ENCODE data around the gene IFNA14.
"Not testable (repeated sequence)": the region's sequence is repeated elsewhere in the genome, so short reads cannot be mapped to it uniquely, and the experiment has no call there.

GRCh38 chr9:21235468-21236359, 4.1 kb downstream of the IFNA14 start:
- TF ChIP-seq, protein P1, sequence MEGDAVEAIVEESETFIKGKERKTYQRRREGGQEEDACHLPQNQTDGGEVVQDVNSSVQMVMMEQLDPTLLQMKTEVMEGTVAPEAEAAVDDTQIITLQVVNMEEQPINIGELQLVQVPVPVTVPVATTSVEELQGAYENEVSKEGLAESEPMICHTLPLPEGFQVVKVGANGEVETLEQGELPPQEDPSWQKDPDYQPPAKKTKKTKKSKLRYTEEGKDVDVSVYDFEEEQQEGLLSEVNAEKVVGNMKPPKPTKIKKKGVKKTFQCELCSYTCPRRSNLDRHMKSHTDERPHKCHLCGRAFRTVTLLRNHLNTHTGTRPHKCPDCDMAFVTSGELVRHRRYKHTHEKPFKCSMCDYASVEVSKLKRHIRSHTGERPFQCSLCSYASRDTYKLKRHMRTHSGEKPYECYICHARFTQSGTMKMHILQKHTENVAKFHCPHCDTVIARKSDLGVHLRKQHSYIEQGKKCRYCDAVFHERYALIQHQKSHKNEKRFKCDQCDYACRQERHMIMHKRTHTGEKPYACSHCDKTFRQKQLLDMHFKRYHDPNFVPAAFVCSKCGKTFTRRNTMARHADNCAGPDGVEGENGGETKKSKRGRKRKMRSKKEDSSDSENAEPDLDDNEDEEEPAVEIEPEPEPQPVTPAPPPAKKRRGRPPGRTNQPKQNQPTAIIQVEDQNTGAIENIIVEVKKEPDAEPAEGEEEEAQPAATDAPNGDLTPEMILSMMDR (conservative IDR thresholded peaks at IDR 0.05; ENCODE audit: low read depth in 2 of 2), result peak; percentile 65 to 82
- not testable (repeated sequence) for TF ChIP-seq REST (IDR thresholded peaks at IDR 0.05; ENCODE audit: unreplicated experiment); STAT1 (IDR thresholded peaks at IDR 0.05; ENCODE audit: unreplicated experiment); CREB1 (CRISPR knock-in tag; IDR thresholded peaks at IDR 0.05; ENCODE audit: low read depth); EZH2phosphoT487 (IDR thresholded peaks at IDR 0.05; ENCODE audit: unreplicated experiment); POLR2AphosphoS5 (IDR thresholded peaks at IDR 0.05; ENCODE audit: low read depth); NANOG (IDR thresholded peaks at IDR 0.05; ENCODE audit: borderline replicate concordance); ZNF331 (CRISPR knock-in tag; IDR thresholded peaks at IDR 0.05; ENCODE audit: low read depth); ZNF114 (CRISPR knock-in tag; IDR thresholded peaks at IDR 0.05); EZH2 (IDR thresholded peaks at IDR 0.05; ENCODE audit: low read depth, unreplicated experiment); ETS1 (IDR thresholded peaks at IDR 0.05); JUNB (IDR thresholded peaks at IDR 0.05; ENCODE audit: unreplicated experiment); ZNF462 (CRISPR knock-in tag; IDR thresholded peaks at IDR 0.05)
